Coronary artery (tissue), 2 donors: ENCODE data around the gene EIF3A.
A peak's percentile ranks its signal among the peaks of the same experiment; 100 is the strongest.

Experiments
- DNase-seq: peaks from one replicate; pipeline ENCODE4 v3.0.0-alpha.2; 2017; ENCODE audit warnings: low spot score
- H3K27ac ChIP-seq, 2 donors: fragments of 200-600 bp; sonication (generic); one replicate each; pipeline ENCODE4 v1.5.1; 2016 to 2019
- H3K4me3 ChIP-seq: fragments of 200-600 bp; sonication (generic); 2 replicates; pipeline ENCODE4 v1.5.1; 2016; ENCODE audit warnings: mild to moderate bottlenecking, moderate library complexity
- TF ChIP-seq, protein P1 (sequence below): fragments of 200-600 bp; sonication (generic); IDR thresholded peaks from one replicate; pipeline ENCODE4 v1.5.1; 2019; ENCODE audit warnings: antibody characterized with exemption

Gene EIF3A

GRCh38 chr10:119080521-119081259 is at the start of gene EIF3A:
Gene EIF3A (minus strand): TSS chr10:119080817. CDS start chr10:119080676, 141 bp downstream.
- TF ChIP-seq, protein P1, sequence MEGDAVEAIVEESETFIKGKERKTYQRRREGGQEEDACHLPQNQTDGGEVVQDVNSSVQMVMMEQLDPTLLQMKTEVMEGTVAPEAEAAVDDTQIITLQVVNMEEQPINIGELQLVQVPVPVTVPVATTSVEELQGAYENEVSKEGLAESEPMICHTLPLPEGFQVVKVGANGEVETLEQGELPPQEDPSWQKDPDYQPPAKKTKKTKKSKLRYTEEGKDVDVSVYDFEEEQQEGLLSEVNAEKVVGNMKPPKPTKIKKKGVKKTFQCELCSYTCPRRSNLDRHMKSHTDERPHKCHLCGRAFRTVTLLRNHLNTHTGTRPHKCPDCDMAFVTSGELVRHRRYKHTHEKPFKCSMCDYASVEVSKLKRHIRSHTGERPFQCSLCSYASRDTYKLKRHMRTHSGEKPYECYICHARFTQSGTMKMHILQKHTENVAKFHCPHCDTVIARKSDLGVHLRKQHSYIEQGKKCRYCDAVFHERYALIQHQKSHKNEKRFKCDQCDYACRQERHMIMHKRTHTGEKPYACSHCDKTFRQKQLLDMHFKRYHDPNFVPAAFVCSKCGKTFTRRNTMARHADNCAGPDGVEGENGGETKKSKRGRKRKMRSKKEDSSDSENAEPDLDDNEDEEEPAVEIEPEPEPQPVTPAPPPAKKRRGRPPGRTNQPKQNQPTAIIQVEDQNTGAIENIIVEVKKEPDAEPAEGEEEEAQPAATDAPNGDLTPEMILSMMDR = no peak
- peak; percentile 94 for DNase-seq

DNA sequence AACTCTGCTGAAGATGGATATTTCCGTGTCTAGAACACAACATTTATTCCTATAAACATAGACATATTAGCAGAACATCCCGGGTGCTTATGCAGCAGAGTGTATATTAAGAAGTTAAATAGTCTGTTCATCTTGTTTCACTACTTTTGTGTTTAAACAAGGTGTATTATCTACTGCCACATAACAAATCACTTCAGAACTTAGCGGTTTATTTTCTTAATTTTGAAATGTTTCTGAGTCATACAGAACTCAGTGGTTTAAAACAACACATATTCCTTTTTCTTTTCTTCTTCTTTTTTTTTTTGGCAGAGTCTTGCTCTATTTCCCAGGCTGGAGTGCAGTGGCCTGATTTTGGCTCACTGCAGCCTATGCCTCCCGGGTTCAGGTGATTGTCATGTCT is 49.1 kb upstream of the EIF3A start:
- H3K4me3 ChIP-seq = no peak overlapping the region
- TF ChIP-seq, protein P1 = no peak
- H3K27ac ChIP-seq = no peak overlapping the region
- DNase-seq = no peak

More at GRCh38 chr10:119080521-119081259, at the start of gene EIF3A:
- Histone ChIP-seq H3K4me3 (peak within 1 kb of the TSS; percentile 78), H3K27ac (peak within 1 kb of the TSS; percentile 89 to 93)

DNA sequence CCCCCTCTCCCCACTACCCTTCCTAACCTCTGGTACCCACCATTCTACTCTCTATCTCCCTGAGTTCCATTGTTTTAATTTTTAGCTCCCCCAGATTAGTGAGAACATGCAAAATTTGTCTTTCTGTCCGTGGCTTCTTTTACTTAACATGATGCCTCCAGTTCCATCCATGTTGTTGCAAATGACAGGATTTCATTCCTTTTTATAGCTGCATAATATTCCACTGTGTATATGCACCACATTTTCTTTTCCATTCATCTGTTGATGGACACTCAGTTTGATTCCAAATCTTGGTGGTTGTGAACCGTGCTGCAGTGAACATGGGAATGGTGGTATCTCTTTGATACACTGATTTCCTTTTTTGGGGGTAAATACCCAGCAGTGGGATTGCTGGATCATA is 45.3 kb upstream of the EIF3A start:
- Histone ChIP-seq H3K27ac (no peak overlapping the region), H3K4me3 (no peak overlapping the region)
- TF ChIP-seq, protein P1 = no peak
- DNase-seq = no peak

DNA sequence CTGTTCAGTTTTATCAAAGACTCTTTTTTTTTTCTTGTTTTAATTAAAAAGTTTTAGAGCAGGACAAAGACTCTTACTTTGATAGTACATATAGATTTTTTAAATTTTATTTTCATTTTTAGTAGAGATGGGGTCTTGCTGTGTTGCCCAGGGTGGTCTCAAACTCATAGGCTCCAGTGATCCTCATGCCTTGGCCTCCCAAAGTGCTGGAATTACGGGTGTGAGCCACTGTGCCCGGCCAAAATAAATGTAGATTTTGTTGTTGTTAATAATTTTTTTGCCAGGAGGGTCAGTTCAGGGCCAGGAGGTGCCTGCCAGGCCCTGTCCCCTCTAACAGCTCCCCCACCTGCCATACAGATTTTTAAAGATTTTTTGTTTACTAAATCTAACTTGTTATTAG is 40.3 kb upstream of the EIF3A start:
- TF ChIP-seq, protein P1 = no peak
- DNase-seq = no peak
- H3K27ac ChIP-seq = no peak overlapping the region
- no peak overlapping the region for H3K4me3 ChIP-seq

GRCh38 chr10:119120413-119120867 is 39.8 kb upstream of the EIF3A start:
- H3K27ac ChIP-seq = no peak overlapping the region
- TF ChIP-seq, protein P1 = no peak
- no peak overlapping the region for H3K4me3 ChIP-seq
- DNase-seq = no peak

- Histone ChIP-seq H3K4me3 (no peak overlapping the region), H3K27ac (no peak overlapping the region)
- TF ChIP-seq, protein P1 = no peak
- no peak for DNase-seq
Observed at GRCh38 chr10:119119400-119119799, 38.8 kb upstream of the EIF3A start.

DNA sequence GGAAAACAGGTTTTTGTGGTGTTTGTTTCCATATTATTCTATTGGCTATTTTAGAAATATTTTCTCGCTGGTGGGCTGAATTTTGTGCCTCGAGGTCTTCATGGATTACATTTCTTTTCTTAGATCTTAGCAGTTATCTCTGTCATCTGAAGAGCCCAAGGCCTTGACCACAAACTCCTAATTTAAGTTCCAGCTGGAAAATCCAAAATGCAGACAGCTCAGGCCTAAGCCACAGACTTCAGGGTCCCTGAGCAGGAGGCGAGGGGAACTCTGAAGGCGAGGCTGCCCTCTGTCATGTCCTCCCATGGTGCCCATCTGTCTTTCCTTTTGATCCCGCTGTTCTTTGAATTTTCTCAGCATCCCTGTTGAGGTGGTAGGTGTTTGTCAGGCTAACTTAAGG is 37.6 kb upstream of the EIF3A start:
- no peak overlapping the region for H3K27ac ChIP-seq
- no peak for DNase-seq
- TF ChIP-seq, protein P1 = no peak
- no peak overlapping the region for H3K4me3 ChIP-seq
